Fibroblast of lung (primary cell): ENCODE data around the gene RPS6KC1. TPM values are rescaled to one million over a fixed set of nuclear protein-coding genes. Genes with fewer than 3 reads are reported as not detected.
"Not testable (repeated sequence)": the region's sequence is repeated elsewhere in the genome, so short reads cannot be mapped to it uniquely, and the experiment has no call there.

ENCODE experiments used
- DNase-seq, 2 donors: peaks; one replicate each; pipeline versions ENCODE4 v3.0.0 to v3.0.0-alpha.2; 2010; ENCODE audit warnings: low read depth in 2 of 2
- H2AFZ ChIP-seq: 2 replicates; pipeline ENCODE4 v1.5.1; 2012; ENCODE audit warnings: low read length, control low read depth, inconsistent platforms
- H3K27ac ChIP-seq: 2 replicates; pipeline ENCODE4 v1.5.1; 2011; ENCODE audit warnings: low read length, control low read depth; ENCODE audit not compliant: insufficient read depth
- H3K27me3 ChIP-seq: 2 replicates; pipeline ENCODE4 v1.5.1; 2011; ENCODE audit warnings: mild to moderate bottlenecking, low read length; ENCODE audit not compliant: control insufficient read depth, insufficient read depth
- H3K36me3 ChIP-seq: 2 replicates; pipeline ENCODE4 v1.5.1; 2011; ENCODE audit warnings: low read length; ENCODE audit not compliant: control insufficient read depth, insufficient read depth
- H3K4me1 ChIP-seq: 2 replicates; pipeline ENCODE4 v1.5.1; 2011; ENCODE audit warnings: low read length; ENCODE audit not compliant: control insufficient read depth, insufficient read depth; ENCODE audit errors: extremely low read depth
- H3K4me2 ChIP-seq: 2 replicates; pipeline ENCODE4 v1.5.1; 2011; ENCODE audit warnings: low read length, control low read depth; ENCODE audit not compliant: insufficient read depth; ENCODE audit errors: extremely low read depth
- H3K4me3 ChIP-seq, 4 experiments: fragments of 200-600 bp in 1 of 4; sonication (generic) in 1 of 4; replicated peaks in 1 of 4; 2 replicates each; pipeline ENCODE4 v1.5.1; 2011 to 2016; ENCODE audit warnings: low read length in 4 of 4, low read depth in 3 of 4, mild to moderate bottlenecking in 3 of 4, control low read depth in 2 of 4, inconsistent platforms in 1 of 4, mixed read lengths in 1 of 4; ENCODE audit not compliant: insufficient read depth in 1 of 4; ENCODE audit errors: control extremely low read depth in 1 of 4
- H3K79me2 ChIP-seq: 2 replicates; pipeline ENCODE4 v1.5.1; 2012; ENCODE audit warnings: mild to moderate bottlenecking, low read length, inconsistent platforms; ENCODE audit not compliant: control insufficient read depth, insufficient read depth
- H3K9ac ChIP-seq: 2 replicates; pipeline ENCODE4 v1.5.1; 2011; ENCODE audit warnings: mild to moderate bottlenecking, low read length, control low read depth; ENCODE audit not compliant: insufficient read depth
- H3K9me3 ChIP-seq: 2 replicates; pipeline ENCODE4 v1.5.1; 2012; ENCODE audit warnings: low read depth, low read length; ENCODE audit not compliant: control insufficient read depth, insufficient read depth
- H4K20me1 ChIP-seq: 2 replicates; pipeline ENCODE4 v1.5.1; 2011; ENCODE audit warnings: low read length; ENCODE audit not compliant: control insufficient read depth, insufficient read depth; ENCODE audit errors: extremely low read depth
- EZH2 ChIP-seq: IDR thresholded peaks from 2 replicates; pipeline ENCODE4 v1.5.1; 2012; ENCODE audit warnings: low read length, control low read depth, mild to moderate bottlenecking; ENCODE audit errors: missing control alignments
- polyA plus RNA-seq, 2 donors: library from polyadenylated mRNA; depleted of rRNA in 1 of 2; stranded (reverse) in 1 of 2; unstranded in 1 of 2; fragments of >200 nt; gene quantifications; 2 replicates each; pipeline ENCODE4 v1.2.1, GENCODE V29; 2011 to 2012; ENCODE audit warnings: missing spikeins in 1 of 2
- total RNA-seq: library from RNA; depleted of rRNA; stranded (reverse); fragments of >200 nt; gene quantifications from 2 replicates; pipeline ENCODE4 v1.2.1, GENCODE V29; 2014
- TF ChIP-seq, protein P1 (sequence below), 2 donors: IDR thresholded peaks in 1 of 2; conservative IDR thresholded peaks in 1 of 2; 1 replicate in 1 of 2; 2 replicates in 1 of 2; pipeline ENCODE4 v1.5.1; 2011 to 2012; ENCODE audit warnings: low read length in 2 of 2, control low read depth in 1 of 2, inconsistent platforms in 1 of 2, low read depth in 1 of 2, mild to moderate bottlenecking in 1 of 2

RPS6KC1 gene
- total and polyA plus RNA-seq, 2 donors (not counting 1 experiment from before 2014, with no cell fraction given): 20.9 to 33.5 TPM

DNA sequence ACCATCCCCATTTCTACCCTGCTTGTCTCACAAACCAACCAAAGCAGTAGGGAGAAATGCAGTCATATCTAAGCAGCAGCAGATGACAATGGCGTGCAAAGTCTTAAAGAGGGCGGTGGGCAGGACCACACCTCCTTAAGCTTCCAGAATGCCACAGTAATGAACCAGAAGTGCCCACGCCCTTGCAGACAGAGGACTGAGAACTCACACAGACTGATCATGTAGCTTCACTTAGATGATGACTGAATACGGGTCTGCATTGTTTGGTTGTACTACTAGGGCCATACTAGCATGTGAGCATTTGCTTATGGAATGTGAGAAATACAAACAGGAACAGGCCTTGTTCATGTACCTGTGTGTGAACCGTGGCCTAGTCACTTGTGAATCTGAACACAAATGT, 246.0 kb downstream of the RPS6KC1 start:
- Histone ChIP-seq H3K9me3 (no peaks in the 10 kb centered on the region), H3K4me1 (no peaks in the 10 kb centered on the region), H3K27me3 (no peaks in the 10 kb centered on the region), H3K36me3 (no peaks in the 10 kb centered on the region), H4K20me1 (no peaks in the 10 kb centered on the region), H3K4me2 (no peak overlapping the region), H3K4me3 (no peak overlapping the region), H3K27ac (no peak overlapping the region), H3K79me2 (no peaks in the 10 kb centered on the region), H3K9ac (no peak overlapping the region), H2AFZ (no peak overlapping the region)
- no peak for TF ChIP-seq EZH2
- TF ChIP-seq, protein P1, sequence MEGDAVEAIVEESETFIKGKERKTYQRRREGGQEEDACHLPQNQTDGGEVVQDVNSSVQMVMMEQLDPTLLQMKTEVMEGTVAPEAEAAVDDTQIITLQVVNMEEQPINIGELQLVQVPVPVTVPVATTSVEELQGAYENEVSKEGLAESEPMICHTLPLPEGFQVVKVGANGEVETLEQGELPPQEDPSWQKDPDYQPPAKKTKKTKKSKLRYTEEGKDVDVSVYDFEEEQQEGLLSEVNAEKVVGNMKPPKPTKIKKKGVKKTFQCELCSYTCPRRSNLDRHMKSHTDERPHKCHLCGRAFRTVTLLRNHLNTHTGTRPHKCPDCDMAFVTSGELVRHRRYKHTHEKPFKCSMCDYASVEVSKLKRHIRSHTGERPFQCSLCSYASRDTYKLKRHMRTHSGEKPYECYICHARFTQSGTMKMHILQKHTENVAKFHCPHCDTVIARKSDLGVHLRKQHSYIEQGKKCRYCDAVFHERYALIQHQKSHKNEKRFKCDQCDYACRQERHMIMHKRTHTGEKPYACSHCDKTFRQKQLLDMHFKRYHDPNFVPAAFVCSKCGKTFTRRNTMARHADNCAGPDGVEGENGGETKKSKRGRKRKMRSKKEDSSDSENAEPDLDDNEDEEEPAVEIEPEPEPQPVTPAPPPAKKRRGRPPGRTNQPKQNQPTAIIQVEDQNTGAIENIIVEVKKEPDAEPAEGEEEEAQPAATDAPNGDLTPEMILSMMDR (conservative IDR thresholded peaks at IDR 0.05 in 1 of 2, IDR thresholded peaks at IDR 0.05 in 1 of 2; ENCODE audit: low read depth in 1 of 2, low read length in 2 of 2): no peak
- no peak for DNase-seq

DNA sequence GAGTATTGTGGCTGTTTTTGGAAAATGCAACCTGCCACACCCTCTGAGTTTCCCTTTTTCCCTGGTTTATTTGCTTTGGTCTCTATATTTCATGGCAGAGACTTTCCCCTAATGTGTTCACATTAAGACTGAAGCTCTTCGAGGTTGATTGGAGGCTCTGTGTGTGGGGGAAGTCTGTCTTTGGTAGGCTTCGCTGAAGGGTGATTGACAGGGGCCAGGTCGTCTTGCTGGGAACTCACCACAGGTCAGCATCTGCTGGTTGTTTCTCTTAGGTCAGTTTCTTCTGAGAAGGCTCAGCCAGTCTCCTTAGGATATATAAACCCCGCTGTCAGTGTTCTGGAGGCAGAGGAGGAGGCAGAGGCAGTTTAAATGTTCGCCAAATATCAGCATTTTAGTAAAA, 249.4 kb downstream of the RPS6KC1 start:
- H3K4me1 ChIP-seq: no peaks in the 10 kb centered on the region
- no peaks in the 10 kb centered on the region for H3K27me3 ChIP-seq

DNA sequence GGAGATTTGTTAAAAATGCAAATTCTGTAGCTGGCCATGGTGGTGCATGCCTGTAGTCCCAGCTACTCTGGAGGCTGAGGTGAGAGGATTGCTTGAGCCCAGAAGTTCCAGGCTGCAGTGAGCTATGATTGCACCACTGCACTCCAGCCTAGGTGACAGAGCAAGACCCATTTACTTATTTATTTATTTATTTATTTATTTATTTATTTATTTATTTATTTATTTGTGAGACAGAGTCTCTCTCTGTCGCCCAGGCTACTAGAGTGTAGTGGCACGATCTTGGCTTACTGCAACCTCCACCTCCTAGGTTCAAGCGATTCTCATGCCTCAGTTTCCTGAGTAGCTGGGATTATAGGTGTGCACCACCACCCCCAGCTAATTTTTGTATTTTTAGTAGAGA, 250.5 kb downstream of the RPS6KC1 start:
- H2AFZ ChIP-seq, H3K4me1 ChIP-seq, H3K79me2 ChIP-seq, H3K27ac ChIP-seq, H3K4me3 ChIP-seq, H4K20me1 ChIP-seq, H3K4me2 ChIP-seq, H3K9ac ChIP-seq, H3K9me3 ChIP-seq, H3K27me3 ChIP-seq, DNase-seq, H3K36me3 ChIP-seq: not testable (repeated sequence)

More for the DNA sequence above, 249.4 kb downstream of the RPS6KC1 start:
- Histone ChIP-seq H3K4me2 (no peak overlapping the region), H3K9me3 (no peaks in the 10 kb centered on the region), H3K79me2 (no peaks in the 10 kb centered on the region), H4K20me1 (no peaks in the 10 kb centered on the region), H3K4me3 (no peak overlapping the region), H3K27ac (no peak overlapping the region), H3K9ac (no peak overlapping the region), H2AFZ (no peak overlapping the region), H3K36me3 (no peaks in the 10 kb centered on the region)
- DNase-seq: no peak
- TF ChIP-seq, protein P1 (conservative IDR thresholded peaks at IDR 0.05 in 1 of 2, IDR thresholded peaks at IDR 0.05 in 1 of 2; ENCODE audit: low read depth in 1 of 2, low read length in 2 of 2): no peak
- no peak for TF ChIP-seq EZH2
